NCI-H2107 (cell line): ENCODE results near the gene RGMB.

Experiments
- DNase-seq: peaks from one replicate; lab custom pipeline; 2025; lab: John Stamatoyannopoulos, UW

The RGMB gene

DNA sequence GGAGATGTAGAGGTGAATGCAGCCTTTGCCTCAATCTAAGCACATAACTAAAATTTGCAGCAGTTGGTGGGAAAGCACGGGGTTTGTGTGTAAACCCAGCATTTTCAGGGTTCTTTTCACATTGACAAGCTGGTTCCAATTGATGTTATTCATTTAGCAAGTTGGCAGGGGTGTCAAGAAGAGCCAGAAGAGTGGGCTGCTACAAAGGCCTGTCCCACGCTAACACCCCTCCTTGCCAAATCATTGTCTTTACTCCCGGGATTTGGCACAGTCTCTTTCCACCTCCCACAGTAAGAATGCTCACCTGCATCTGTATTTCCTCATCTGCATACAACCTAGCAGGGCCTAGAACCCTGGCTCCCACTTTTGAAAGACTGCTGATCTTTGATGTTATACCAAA lies 11.8 kb downstream of the RGMB start:
- DNase-seq, result no peak

- no peak for DNase-seq
Measured at GRCh38 chr5:98786191-98786853, 12.9 kb downstream of the RGMB start.

DNA sequence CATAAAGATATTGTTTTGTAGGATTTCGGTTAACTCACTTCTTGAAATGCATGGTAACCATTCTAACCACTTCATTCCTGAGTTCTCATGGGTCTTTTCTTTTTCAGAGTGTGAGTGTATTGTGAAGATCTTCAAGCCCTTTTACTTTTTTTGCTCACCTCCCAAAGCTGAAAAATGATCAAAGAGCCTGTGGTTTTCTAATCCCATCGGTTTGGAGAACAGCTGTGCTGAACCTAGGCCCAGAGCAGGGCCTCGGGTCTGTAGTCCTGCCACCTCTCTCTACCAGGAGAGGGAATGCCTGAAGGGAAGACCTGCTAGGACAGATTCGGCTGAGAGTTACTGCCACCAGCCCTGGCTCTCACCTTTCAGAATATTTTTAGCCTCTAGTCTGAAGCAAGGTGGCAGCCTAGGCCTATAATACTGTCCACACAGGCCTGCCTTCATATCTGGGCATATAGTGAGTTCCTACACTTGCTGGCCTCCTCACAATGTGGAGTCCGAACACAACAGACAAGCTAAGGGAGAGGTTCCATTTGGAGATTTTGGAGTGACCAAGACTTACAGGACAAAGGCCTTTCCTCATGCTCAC lies 13.8 kb downstream of the RGMB start:
- no peak for DNase-seq

DNA sequence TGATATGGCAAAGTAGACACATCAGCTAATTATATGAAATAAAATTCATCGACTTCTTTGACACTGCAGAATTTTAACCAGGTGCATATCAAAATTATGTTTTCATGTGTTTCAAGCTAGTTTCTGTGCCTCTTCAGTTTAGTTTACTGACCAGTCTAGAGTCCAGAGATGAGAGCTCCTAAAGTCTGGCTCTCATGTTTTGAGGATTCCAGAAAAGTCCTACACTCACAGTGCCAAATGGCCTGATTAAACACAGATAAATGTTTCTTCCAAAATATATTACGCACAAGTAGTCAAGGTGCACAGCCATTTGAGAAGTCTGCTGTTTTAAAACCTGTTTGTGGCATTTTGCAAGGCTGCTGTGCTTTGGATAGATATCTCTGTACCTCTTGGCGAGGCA lies 15.6 kb downstream of the RGMB start:
- DNase-seq, result no peak

GRCh38 chr5:98791001-98791519 lies 17.6 kb downstream of the RGMB start:
- no peak for DNase-seq

DNA sequence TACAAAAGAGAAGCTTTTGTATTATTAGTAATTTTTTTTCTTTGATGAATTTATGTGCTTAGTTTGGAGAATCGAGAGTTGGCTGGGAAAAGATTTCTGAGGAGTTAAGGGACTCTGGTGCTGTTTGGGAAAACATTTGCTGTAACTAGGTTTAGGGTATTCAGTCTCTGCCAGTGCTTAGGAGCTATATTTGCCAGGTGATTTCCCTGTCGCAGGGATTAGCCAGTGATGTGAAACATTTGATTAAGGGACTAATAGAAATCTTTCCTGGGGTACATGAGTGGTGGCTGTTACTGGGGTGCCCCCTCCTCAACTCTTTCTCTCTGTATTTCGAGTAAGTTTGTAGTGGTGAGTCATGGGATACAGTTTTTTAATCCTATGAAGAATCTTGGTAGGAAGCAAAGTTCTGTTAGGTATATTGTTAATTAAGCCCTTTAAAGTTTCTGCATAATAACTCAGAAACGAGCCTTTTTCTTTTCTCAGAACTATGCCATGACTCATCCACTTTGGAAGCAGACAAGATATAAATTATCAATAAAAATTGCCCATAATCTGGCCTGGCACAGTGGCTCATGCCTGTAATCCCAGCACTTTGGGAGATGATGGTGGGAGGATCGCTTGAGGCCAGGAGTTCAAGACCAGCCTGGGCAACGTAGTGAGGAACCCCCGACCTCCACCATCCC lies 18.6 kb downstream of the RGMB start:
- no peak for DNase-seq

DNA sequence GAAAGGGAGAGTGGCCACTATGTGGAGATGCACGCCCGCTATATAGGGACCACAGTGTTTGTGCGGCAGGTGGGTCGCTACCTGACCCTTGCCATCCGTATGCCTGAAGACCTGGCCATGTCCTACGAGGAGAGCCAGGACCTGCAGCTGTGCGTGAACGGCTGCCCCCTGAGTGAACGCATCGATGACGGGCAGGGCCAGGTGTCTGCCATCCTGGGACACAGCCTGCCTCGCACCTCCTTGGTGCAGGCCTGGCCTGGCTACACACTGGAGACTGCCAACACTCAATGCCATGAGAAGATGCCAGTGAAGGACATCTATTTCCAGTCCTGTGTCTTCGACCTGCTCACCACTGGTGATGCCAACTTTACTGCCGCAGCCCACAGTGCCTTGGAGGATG lies 19.8 kb downstream of the RGMB start:
- DNase-seq, result no peak

GRCh38 chr5:98794001-98794400 lies 20.5 kb downstream of the RGMB start:
- no peak for DNase-seq

GRCh38 chr5:98794414-98795080 lies 21.1 kb downstream of the RGMB start:
- no peak for DNase-seq

GRCh38 chr5:98795243-98795642 lies 21.8 kb downstream of the RGMB start:
- DNase-seq, result no peak

DNA sequence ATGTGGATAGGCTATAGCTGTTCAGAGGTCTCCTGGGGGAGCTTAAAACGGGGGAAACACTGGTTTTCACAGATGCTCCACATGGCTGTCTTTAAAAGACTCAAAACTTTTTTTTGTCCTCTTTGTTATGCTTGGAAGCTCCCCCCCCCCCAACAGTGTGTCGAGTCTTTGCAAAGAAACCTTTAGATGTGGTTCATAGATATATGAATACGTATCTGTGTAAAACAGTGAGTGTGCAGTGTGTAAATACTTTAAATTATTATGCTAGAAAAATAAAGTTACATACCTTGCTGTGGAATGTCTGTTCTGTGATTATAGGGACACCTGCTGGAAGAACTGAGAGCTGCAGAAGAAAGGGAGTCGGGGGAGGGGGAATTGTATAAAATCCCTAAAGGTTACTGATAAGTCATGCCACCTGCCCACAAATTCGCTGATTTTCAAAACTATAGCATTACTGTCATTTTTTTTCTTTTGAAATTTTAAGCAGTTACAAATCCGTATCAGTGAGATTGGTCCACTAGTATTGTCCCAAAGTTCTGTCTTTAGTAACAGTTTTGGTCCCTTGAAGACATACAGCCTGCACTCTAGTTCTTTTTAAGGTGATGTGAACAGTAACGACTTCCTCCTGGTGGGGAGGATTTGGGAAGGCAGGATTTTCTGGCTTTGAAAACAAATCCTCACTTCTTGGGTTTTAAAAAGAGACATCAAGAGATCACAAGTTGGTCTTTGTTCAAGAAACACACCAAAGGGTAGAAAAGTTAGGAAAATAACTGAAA lies 22.9 kb downstream of the RGMB start:
- DNase-seq, result no peak

- DNase-seq, result no peak
Measured at GRCh38 chr5:98798371-98798770, 24.9 kb downstream of the RGMB start.

- DNase-seq, result no peak
Measured at GRCh38 chr5:98798847-98799246, 25.4 kb downstream of the RGMB start.

- no peak for DNase-seq
Measured at GRCh38 chr5:98804066-98804465, 30.6 kb downstream of the RGMB start.

GRCh38 chr5:98805070-98805469 lies 31.6 kb downstream of the RGMB start:
- no peak for DNase-seq

DNA sequence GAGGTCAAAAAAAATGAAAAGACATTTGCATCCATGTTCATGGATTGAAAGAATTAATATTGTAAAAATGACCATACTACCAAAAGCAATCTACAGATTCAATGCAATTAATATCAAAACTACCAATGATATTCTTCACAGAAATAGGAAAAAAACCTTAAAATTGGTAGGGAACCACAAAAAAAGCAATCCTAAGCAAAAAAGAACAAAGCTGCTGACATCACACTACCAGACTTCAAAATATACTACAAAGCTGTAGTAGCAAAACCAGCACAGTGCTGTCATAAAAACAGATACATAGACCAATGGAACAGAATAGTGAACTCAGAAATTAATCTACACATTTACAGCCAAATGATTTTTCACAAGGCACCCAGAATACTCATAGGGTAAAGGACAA lies 34.3 kb downstream of the RGMB start:
- DNase-seq, result no peak

DNA sequence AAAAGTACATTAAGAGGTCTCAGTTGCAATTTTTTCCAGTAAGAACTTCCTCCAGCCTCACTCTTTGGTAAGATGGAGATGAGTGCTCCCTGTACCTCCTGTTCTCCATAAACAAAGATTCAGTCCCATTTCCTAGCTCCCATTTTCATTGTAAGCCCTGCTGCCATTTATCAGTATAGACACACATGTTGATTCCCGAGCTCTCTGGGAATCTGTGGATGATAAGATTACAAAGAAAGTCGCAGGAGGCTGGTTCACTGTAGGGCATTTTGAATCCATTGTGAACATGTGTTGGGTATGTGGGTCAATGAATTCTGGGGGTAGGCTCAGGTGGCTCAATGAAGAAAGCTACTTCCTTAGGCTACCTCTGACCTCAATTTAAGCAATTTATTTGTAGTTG lies 36.7 kb downstream of the RGMB start:
- DNase-seq, result no peak

- no peak for DNase-seq
Measured at GRCh38 chr5:98813755-98814154, 40.3 kb downstream of the RGMB start.

DNA sequence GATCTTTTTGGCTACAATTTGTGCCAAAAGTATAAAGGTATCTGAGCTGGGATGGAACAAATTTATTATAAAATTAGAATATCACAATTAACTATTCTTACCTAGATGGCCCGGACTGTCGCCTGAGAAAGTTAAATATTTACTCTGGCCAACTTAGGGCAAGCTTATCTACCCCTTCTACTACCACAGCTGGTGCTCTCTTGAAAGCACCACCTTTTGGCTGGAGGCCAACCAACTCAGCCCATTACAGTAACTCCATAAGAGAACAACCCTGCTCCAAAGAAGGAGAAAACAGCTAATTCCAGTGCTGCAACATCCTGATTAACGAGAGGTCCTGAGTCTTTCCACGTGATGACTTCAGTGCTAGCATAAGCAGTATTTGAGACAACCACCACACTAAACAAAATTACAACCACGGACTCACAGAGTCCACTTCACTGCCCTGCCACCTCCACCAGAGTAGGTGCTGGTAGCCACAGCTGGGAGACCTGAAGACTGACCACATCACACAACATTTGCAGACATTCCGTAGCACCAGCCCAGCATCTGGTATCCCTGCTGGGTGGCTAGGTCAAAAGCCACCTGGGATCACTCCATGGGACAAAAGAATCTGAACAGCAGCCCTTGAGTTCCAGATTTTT lies 43.2 kb downstream of the RGMB start:
- DNase-seq, result no peak

DNA sequence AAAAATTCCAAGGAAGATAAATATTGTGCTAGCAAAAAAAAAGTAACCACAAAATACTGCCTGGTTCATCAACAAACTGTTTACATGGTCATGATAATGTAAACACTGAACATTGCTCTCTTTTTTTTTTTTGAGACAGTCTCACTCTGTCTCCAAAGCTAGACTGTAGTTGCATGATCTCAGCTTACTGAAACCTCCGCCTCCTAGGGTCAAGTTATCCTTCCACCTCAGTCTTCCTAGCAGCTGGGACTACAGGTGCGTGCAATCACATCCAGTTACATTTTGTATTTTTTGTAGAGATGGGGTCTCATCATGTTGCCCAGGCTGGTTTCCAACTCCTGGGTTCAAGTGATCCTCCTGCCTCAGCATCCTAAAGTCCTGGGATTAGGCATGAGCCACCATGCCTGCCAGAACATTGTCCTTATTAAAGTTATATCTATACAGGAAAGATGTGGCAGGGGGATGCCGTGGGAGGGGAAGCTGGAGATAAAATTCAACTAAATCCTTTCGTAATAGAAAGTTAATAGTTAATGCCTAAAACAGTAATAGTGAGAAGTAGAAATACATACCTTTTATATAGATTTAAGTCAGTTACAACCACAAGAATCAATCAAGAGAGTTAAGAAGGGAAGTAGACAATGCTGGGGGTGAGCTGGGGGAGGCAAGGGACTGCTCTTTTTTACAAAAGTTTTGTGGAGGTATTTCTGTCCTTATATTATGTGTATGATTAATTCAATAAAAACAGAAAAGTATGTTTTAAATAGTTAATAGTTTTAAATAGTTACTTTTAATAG lies 52.3 kb downstream of the RGMB start:
- DNase-seq, result no peak

DNA sequence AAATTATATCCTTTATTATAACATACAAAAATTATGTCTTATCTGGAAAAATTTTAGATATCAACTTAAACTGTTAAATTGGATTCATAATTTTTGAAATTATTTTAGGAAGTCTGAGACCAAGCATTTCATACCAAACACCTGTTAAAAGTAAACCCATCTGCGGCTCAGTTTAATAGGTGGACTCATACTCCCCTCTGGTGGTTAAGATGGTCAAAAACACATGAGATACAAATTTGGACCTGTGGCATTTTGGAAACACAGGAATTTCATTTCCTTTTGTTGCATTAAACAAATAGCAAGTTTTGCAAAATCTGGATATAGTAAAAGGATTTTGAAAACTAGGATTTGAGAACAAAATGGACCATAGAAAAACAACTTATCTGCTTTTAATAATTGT lies 53.7 kb downstream of the RGMB start:
- no peak for DNase-seq
